Measurements from ENCODE around the gene FAM131A. TPM values are rescaled to one million over a fixed set of nuclear protein-coding genes. Genes with fewer than 3 reads are reported as not detected.

The FAM131A gene
- total and polyA plus RNA-seq, 9 of the 15 experiments (the other 6 are each of a cell fraction or from before 2014, with no cell fraction given): 0.48 to 11.1 (median 4.3) TPM

DNA sequence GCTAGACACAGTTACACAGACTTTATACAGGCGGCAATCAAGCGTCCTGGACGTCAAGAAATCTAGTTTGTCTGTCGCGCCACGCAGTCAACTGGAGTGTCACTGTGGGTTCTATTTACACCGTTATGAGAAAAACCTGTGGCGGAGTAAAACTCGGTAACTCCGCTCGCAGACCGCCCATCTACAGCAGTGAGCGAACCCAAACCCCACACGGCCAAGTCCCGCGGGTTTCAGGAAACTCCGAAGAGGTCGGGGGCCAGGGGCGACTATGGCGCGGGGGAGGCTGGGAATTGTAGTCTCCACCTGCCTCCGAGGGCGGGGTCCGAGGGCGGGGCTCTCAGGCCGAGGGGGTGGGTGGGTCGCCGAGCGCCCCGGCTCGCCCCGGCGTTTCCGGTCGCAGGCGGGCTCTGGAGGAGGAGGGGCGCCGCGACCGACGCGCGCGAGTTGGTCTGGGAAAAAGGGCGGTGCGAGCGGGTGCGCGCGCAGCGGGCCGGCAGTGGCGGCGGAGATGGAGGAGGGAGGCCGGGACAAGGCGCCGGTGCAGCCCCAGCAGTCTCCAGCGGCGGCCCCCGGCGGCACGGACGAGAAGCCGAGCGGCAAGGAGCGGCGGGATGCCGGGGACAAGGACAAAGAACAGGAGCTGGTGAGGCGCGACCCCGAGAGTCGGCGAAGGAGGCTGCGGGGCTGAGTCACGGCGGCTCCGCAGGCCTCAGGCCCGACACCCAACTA is 38.5 kb upstream of the FAM131A start, which contains the start of gene PSMD2 (continued):
- TF ChIP-seq, protein P1, sequence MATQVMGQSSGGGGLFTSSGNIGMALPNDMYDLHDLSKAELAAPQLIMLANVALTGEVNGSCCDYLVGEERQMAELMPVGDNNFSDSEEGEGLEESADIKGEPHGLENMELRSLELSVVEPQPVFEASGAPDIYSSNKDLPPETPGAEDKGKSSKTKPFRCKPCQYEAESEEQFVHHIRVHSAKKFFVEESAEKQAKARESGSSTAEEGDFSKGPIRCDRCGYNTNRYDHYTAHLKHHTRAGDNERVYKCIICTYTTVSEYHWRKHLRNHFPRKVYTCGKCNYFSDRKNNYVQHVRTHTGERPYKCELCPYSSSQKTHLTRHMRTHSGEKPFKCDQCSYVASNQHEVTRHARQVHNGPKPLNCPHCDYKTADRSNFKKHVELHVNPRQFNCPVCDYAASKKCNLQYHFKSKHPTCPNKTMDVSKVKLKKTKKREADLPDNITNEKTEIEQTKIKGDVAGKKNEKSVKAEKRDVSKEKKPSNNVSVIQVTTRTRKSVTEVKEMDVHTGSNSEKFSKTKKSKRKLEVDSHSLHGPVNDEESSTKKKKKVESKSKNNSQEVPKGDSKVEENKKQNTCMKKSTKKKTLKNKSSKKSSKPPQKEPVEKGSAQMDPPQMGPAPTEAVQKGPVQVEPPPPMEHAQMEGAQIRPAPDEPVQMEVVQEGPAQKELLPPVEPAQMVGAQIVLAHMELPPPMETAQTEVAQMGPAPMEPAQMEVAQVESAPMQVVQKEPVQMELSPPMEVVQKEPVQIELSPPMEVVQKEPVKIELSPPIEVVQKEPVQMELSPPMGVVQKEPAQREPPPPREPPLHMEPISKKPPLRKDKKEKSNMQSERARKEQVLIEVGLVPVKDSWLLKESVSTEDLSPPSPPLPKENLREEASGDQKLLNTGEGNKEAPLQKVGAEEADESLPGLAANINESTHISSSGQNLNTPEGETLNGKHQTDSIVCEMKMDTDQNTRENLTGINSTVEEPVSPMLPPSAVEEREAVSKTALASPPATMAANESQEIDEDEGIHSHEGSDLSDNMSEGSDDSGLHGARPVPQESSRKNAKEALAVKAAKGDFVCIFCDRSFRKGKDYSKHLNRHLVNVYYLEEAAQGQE (IDR thresholded peaks at IDR 0.05; ENCODE audit: borderline replicate concordance): no peak
- TF ChIP-seq, protein P1 (CRISPR knock-in tag; IDR thresholded peaks at IDR 0.05; ENCODE audit: low read depth): 0 out of 2 replicates have a peak, but pooled peaks have one; percentile 68
- TF ChIP-seq, protein P2, sequence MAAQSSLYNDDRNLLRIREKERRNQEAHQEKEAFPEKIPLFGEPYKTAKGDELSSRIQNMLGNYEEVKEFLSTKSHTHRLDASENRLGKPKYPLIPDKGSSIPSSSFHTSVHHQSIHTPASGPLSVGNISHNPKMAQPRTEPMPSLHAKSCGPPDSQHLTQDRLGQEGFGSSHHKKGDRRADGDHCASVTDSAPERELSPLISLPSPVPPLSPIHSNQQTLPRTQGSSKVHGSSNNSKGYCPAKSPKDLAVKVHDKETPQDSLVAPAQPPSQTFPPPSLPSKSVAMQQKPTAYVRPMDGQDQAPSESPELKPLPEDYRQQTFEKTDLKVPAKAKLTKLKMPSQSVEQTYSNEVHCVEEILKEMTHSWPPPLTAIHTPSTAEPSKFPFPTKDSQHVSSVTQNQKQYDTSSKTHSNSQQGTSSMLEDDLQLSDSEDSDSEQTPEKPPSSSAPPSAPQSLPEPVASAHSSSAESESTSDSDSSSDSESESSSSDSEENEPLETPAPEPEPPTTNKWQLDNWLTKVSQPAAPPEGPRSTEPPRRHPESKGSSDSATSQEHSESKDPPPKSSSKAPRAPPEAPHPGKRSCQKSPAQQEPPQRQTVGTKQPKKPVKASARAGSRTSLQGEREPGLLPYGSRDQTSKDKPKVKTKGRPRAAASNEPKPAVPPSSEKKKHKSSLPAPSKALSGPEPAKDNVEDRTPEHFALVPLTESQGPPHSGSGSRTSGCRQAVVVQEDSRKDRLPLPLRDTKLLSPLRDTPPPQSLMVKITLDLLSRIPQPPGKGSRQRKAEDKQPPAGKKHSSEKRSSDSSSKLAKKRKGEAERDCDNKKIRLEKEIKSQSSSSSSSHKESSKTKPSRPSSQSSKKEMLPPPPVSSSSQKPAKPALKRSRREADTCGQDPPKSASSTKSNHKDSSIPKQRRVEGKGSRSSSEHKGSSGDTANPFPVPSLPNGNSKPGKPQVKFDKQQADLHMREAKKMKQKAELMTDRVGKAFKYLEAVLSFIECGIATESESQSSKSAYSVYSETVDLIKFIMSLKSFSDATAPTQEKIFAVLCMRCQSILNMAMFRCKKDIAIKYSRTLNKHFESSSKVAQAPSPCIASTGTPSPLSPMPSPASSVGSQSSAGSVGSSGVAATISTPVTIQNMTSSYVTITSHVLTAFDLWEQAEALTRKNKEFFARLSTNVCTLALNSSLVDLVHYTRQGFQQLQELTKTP (IDR thresholded peaks at IDR 0.05; ENCODE audit: low read depth in 1 of 2, partially characterized antibody in 2 of 2): peak; percentile 41 to 86
- TF ChIP-seq FOXJ2 (tag; IDR thresholded peaks at IDR 0.05) (peak; percentile 50; the same call in 1 of the 2 replicates), ATF7 (IDR thresholded peaks at IDR 0.05) (peak; percentile 59), NFRKB (IDR thresholded peaks at IDR 0.05; ENCODE audit: low read depth) (no peak), HDAC3 (IDR thresholded peaks at IDR 0.05; ENCODE audit: borderline replicate concordance, partially characterized antibody) (no peak), AFF4 (CRISPR knock-in tag; IDR thresholded peaks at IDR 0.05) (peak; percentile 79; the same call in 1 of the 2 replicates), SIX5 (IDR thresholded peaks at IDR 0.05; ENCODE audit: borderline replicate concordance in 1 of 2, insufficient read depth in 1 of 2, low read depth in 1 of 2, low read length in 2 of 2) (peak; percentile 63 to 68; a peak in 3 of 4 replicates)
